Astrocyte (in vitro differentiated cells and primary cell): ENCODE results near the gene ATP1B1.

Source experiments
- EZH2 ChIP-seq: IDR thresholded peaks from 2 replicates; pipeline ENCODE4 v1.6.1; 2012; ENCODE audit warnings: mild to moderate bottlenecking, low read length, inconsistent platforms; ENCODE audit not compliant: insufficient read depth
- TF ChIP-seq, protein P1 (sequence below): IDR thresholded peaks from 2 replicates; pipeline ENCODE4 v1.5.1; 2011; ENCODE audit warnings: low read depth, mild to moderate bottlenecking, inconsistent platforms, low read length, moderate library complexity; ENCODE audit not compliant: insufficient read depth

DNA sequence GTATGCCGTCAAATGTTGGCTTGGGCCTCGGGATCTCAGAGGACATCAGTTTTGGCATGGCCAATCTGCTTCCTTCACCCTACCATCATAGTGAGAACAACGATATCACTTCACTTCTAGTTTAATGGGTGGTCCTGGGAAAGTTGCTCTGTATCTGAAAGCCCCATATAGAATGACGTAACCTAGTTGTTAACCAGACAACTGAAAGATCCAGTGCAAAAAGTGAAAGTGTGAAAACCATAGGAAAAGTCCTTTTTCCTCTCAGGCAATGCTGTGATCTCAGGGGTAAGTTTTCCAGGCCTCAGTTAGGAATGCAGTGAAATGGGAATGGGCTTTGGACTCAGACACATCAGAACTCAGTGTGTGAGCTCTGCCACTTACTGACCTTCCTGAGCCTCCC is 18.6 kb upstream of the ATP1B1 start:
- TF ChIP-seq, protein P1, sequence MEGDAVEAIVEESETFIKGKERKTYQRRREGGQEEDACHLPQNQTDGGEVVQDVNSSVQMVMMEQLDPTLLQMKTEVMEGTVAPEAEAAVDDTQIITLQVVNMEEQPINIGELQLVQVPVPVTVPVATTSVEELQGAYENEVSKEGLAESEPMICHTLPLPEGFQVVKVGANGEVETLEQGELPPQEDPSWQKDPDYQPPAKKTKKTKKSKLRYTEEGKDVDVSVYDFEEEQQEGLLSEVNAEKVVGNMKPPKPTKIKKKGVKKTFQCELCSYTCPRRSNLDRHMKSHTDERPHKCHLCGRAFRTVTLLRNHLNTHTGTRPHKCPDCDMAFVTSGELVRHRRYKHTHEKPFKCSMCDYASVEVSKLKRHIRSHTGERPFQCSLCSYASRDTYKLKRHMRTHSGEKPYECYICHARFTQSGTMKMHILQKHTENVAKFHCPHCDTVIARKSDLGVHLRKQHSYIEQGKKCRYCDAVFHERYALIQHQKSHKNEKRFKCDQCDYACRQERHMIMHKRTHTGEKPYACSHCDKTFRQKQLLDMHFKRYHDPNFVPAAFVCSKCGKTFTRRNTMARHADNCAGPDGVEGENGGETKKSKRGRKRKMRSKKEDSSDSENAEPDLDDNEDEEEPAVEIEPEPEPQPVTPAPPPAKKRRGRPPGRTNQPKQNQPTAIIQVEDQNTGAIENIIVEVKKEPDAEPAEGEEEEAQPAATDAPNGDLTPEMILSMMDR = no peak
- TF ChIP-seq EZH2 = no peak
